Measurements from ENCODE around the gene GP2.
"Not testable (repeated sequence)": the region's sequence is repeated elsewhere in the genome, so short reads cannot be mapped to it uniquely, and the experiment has no call there.

GP2 gene

DNA sequence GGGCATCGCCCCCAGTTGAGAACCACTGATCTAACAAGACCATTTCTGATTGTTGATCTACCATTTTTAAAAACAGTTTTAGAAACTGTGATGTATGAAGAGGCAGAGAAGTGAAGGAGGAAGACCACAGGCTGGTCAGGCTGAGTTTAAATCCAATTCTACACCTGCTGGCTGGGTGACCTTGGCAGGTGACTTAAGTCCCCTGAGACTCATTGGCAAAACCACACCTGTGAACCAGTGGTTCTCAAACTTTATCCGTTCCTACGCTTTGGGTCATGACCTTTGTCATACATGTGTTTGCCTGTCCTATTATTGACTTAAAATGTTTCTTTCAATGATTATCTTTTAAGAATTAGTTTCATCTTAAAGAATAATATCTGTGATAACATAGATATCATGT is 2.3 kb downstream of the GP2 start:
- DNase-seq (ENCODE audit: low read depth): no peak

DNA sequence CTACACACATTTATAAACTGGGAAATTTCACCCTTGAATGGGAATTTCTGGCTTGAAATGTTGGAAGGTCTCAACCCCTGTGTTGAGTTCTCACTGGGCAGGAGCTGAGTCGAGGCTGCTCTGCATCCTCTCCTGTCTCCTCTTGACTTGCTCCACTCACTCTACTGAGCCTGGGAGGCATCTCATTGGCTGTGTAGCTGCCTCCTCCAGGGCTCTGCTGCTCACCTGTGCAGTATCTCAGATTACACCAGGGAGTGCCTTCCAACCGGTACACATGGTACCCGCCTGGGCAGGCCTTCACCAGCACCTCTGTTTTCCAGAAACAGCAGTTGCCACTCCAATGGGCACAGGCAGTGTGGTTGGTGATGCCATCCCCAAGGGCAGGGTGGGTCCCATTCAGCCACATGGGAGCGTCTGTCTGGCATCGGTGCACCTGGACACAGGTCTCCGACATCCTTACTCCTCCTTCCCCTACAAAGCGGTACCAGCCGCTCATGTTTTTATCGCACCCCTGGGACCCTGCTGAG is 3.7 kb downstream of the GP2 start:
- DNase-seq (ENCODE audit: low read depth): no peak

DNA sequence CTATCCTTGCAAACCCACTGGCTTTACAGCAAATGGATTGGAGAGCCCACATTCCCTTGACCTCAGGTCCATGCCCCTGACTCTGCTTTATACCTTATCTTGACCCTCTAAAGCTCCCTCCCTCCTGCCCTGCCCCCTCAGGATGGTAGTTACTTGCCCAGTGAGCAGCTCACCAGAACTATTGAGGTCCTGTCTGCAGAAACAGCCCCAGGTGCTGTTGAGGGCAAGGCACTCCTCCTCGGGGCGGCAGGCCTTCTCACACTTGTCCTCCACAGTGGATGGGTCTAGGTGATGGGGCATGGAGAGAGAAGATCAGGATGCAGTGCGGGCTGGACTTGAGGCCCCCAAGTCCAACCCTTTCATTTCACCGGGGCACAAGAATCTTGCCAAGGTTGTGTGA is 4.6 kb downstream of the GP2 start:
- no peak for DNase-seq (ENCODE audit: low read depth)

DNA sequence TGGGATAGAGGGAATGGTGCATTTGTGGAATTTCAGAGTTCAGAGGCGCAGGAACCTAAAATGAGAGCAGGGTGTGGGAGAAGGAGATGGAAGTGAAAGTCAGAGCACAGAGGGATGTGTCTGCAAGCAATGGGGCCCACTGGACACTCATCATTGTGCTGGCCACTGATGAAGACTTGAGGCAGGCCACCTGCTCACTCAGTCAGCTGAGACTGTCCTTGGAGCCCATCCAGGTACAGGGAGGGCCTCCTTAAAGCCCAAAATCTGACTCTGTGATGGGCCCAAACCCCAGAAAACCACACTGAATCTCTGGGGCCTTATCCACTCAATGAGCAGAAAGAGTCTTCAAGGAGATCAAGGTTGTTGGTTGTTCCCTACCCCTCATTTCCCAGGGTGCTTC is 5.6 kb downstream of the GP2 start:
- DNase-seq (ENCODE audit: low read depth): no peak

DNA sequence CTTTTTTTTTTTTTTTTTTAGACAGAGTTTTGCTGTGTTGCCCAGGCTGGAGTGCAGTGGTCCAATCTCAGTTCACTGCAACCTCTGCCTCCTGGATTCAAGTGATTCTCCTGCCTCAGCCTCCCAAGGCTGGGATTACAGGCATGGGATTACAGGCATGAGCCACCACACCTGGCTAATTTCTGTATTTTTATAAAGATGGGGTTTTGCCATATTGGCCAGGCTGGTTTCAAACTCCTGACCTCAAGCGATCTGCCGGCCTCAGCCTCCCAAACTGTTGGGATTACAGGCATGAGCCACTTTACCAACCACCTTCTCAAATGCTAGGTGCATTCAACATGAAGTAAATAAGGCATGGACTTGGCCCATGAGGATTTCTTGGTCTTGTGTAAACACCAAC is 6.3 kb downstream of the GP2 start:
- DNase-seq (ENCODE audit: low read depth): not testable (repeated sequence)

DNA sequence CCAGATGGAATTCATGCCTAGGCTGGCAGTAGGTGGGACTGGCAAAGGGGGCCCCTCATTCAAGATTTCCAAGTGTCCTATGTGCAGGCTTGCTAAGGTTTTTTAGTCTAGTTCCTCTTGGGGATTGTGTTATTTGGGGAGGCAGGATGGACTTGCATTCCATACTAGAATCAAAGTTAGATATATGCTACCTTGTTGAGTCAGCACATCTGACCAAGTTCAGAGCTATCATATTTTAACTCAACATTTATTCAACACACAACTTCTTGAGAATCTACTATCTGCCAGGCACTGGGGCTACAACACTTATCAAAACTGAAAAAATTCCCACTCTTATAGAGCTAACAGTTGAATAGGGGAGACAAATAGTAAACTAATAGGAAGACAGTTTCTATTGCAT is 6.7 kb downstream of the GP2 start:
- no peak for DNase-seq (ENCODE audit: low read depth)

DNA sequence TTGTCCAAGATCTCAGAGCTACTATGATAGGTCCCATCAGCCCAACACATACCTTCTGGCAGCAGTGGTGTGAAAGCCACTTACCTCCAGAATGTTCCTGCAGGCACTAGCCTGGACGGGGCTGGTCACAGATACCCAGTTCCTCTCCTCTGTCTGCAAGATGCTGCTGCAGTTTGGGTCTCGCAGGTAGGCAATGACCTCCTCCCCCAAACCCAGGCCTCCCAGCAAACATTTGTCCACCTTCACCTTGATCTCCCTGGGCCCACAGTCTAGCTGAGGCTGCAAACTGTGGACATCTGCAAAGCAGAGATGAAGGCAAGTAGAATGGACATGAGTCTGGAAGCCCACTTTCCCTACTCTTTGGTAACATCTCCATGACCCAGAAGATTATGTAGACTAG is 7.1 kb downstream of the GP2 start:
- DNase-seq (ENCODE audit: low read depth): no peak

DNA sequence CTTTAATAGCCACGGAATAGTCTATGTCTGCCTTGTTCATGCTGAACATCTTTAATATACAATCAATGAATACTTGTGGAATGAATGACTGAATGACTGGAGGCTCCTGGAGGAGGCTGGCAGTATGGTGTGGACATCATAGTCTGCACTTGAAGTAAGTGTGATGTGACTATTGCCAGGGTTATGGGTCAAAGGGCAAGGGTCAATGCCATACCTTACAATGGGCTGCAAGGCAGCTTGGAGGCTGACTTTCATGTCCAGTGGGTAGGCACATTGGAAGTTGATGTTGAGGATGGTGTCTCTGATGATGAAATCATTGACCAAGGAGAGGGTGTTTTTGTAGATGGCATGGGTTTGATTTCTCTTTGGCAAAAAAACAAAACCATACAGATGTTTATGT is 7.9 kb downstream of the GP2 start:
- no peak for DNase-seq (ENCODE audit: low read depth)

DNA sequence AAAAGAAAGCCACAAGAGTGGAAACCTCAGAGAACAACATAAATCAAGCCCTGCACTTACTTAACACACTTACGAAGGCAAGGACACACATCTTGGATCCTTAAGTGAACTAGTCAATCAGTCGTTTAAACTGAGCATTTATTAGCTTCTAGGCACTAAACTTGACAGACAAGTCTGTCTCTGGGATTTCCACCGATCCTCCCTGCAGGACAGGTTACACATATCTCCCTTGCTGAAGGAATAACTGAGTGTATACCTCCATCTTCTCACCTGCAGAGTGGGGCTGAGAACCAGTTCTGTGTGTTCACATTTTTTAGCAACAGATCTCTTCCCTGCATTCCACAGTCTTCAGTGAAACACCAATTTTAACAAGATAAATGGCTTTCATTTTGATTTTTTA is 8.9 kb downstream of the GP2 start:
- no peak for DNase-seq (ENCODE audit: low read depth)

DNA sequence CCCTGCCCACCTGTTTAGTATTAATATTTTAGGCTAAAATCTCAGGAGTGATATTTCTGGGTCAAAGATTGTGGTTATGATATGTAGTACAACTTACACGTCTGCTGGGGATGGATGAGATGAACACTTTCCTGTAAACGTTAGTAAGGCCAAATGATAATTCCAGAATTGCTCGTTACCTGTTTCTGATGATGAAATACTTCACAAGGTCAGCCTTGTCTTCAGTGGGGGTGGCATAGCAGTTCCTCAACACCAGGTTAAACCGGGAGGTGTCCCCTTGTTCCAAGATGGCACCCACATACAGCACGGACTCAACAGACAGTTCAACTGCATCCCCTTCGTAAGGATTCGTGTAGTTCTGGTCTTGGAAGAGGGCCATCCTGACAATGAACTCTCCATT is 9.3 kb downstream of the GP2 start:
- no peak for DNase-seq (ENCODE audit: low read depth)

DNA sequence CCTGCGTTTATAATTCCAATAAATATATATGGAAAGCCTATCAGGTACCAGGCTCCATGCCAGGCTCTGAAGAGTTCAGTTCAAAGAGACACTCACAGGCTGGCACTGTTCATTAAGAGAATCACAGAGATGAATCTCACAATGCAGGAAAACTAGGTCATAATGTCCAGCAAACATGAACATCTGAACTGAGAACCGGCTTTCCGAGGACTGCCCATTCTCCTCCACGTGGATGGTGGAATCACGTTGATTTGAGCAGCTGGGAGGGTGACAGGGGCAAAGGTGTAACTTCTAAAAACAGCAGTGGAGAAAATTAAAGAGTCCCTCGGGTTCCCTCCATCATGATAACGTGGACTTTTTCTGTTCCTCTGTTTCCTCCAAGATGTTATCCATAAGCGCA is 10.2 kb downstream of the GP2 start:
- DNase-seq (ENCODE audit: low read depth): no peak

DNA sequence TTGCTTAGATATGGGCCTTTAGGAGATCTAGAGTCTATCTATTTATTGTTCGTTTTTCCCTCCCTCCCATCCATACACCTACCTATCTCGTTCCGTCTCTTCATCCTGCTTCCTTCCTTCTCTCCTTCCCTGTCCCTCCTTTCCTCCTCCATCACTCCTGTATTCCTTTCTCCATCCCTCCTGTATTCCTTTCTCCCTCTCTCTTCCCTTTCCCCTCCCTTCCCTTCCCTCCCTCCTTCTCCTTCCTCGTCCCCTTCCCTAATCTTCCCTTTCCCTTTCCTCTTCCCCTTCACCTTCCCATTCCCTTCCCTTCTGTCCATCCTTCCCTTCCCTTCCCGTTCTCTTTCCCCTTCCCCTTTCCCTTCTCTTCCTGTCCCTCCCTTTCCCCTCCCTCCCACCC is 10.6 kb downstream of the GP2 start:
- no peak for DNase-seq (ENCODE audit: low read depth)

DNA sequence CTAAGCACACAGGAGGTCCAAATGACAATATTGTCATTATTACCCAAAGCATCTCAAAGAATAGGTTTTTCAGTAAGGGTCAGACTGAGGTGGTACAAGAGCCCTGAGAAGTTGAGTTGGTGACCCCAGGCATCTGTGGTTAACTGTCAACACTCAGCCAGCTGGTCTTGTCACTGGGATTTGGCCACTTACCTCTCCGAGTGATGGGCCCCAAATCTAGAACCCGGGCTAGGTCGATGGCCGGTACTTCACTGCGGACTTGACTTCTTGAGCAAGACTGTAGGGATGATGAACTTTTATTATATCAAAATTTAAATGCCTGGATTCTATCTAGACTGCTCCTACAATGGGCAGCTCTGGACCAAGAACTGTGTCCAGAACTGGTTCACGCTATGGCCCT is 11.5 kb downstream of the GP2 start:
- DNase-seq (ENCODE audit: low read depth): no peak

DNA sequence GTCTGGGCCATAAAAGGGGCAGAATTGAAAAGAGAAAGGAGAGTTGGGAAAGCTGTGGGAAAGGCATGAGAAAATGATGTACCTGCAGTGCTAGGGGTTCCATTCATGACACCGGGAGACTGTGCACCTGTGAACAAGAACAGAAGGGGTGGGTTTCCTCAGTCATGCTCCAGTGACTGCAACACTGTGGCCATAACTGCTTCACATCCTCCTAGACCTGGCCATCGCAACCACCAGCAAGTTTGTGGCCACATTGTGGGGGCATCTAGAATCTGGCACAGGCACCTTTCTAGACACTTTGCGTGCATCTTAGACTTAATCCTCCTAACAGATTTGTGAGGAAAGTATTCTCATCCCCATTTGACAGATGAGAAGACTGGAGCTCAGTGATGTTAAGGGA is 12.7 kb downstream of the GP2 start:
- no peak for DNase-seq (ENCODE audit: low read depth)

DNA sequence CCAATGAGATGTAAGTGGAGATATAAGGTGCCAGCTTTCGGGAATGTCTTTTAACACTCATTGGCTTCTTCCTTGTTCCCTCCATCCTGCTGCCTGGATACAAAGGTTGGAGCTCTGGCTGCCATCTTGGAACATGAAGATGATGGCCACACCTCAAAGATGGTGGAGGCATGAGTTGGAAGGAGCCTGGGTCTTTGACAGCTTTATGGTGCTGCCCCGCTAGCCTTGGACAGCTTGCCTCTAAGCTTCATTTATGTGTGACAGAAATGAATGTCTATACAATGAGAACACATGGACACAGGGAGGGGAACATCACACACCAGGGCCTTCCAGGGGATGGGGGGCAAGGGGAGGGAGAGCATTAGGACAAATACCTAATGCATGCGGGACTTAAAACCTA is 13.6 kb downstream of the GP2 start:
- DNase-seq (ENCODE audit: low read depth): no peak

DNA sequence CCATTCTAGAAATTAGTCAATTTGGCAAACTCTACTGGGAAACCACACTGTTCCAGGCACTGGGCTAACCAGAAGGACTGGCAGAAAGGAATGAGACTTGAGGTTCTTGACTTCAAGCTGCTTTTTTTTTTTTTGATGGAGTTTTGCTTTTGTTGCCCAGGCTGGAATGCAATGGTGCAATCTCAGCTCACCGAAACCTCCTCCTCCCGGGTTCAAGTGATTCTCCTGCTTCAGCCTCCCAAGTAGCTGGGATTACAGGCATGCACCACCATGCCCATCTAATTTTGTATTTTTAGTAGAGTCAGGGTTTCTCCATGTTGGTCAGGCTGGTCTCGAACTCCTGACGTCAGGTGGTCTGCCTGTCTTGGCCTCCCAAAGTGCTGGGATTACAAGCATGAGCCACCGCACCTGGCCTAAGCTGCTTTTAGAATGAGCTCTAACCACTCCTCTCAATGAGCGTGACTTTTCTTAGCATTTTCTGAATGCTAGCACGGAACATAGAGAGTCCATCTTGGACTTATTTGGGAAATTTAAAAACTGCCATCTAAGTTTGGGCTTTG is 14.7 kb downstream of the GP2 start:
- DNase-seq (ENCODE audit: low read depth): not testable (repeated sequence)

DNA sequence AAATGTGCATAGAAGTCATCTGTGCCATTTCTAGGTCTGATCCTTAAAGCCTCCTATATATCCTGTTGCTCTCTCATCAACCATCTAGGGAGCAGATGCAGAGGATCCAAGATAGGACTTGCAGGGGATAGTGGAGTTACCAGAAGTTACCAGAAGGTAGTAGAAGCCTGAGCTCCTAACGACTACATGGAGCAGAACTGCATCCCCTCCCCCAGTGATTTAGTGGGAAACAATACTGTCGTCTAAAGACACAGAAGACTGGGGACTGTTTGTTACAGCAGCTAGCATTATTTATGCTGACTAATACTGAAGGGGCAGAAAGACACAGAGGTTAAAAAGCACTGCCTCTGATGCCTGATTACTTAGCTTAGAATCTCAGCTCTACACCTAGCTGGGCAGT is 15.8 kb downstream of the GP2 start:
- no peak for DNase-seq (ENCODE audit: low read depth)

DNA sequence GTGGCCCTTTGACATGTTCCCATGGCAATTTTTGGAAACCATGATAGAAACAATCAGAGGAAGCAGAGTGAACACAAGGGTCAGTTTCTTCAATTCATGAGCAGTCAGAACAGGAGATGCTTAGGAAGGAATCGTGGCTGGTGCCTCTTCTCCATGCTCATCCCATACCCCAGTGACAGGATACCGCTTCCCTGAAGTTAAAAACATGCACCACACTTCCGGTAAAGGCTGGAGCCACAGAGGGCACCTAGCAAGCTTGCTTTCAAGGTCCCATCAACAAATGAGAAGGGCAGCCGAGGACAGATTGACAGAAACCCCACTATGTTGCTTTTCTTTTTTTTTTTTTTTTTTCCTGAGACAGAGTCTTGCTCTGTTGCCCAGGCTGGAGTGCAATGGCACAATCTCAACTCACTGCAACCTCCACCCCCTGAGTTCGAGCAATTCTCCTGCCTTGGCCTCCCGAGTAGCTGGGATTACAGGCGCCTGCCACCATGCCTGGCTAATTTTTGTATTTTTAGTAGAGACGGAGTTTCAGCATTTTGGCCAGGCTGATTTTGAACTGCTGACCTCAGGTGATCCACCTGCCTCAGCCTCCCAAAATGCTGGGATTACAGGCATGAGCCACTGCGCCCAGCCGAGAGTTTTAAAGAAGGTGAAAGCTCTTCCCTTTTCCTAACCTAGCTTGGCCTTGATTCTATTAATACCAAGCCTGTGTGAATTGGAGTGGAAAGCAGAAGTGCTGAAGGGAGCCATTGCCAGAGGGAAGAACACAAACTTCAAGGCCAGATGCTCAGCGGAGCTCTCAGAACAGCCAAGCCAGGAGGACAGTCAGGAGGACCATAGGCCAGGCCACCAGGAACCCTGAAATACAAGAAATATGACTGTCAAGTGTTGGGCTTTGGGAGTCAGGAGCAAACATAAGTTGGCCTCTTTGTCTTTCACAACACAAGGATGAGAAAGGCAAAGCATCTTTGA is 16.6 kb downstream of the GP2 start:
- DNase-seq (ENCODE audit: low read depth): no peak

DNA sequence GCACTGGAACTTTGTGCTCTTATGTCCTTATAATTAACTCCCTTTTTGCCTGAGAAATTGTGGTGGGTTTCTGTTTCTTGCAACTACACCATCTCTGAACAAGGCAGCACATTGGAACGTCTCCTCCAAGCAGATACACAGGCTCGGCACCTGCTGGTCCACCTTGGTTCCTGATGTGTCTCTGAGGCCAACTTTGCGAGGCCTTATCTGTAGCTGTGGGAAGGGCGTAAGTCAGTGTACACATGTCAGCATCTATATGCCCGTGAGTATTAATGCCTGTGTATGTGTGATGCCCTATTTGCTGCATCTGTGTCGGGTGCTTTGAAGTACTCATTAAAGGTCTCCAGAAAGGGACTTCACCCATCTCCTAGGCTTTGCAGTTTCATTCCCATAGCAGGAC is 17.5 kb downstream of the GP2 start:
- no peak for DNase-seq (ENCODE audit: low read depth)

DNA sequence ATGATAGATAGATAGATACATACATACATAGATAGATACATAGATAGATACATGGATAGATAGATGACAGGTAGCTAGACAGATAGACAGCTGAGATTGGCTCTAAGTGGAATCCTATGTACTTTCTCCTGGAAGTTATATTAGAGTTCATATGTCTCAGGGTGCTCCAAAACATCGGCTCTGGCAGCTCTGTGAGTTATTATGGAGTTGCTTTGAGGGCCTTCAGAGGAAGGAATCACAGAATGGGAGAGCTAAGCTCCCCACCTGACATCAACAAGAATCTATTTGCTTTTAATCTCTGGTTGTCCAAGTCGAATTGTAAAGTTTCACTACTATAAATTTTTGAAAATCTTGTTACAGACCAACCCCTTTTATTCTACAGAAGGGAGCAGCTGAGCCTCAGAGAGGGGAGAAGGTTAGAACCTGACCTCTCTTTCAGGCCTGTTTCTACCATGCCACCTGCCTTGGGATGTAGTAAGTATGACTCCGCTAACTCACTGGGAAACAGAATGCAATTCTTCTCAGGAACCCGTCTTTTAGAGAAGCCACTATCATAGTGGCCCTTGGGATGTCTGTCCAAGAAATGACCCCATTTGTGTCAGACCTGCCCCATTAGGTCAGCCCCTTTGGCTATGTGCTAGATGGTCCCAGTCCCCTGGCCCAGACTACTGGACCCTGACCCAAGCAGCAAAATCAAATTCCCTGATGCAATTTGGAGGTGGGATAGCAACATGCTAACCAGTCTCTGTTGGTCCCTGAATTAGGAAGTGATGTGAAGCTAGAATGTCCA is 18.3 kb downstream of the GP2 start:
- no peak for DNase-seq (ENCODE audit: low read depth)

DNA sequence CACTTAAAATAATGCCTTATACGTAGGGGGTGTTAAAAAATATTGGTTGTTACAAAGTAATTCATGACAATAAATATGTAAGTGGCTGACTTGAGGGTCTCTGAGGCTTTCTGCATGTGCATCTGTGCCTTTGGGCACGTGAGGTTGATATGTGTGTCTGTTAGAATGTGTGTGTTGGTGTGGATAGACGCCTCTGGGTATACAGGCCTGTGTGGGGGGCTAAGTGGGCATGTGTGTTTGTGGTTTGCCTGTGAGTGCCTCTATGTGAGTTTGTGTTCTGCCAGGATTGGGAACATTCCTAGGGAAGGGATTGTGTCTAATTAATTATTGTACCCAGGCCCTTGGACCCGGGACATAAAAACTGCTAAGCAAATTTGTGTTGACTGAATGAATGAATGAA is 19.0 kb downstream of the GP2 start:
- DNase-seq (ENCODE audit: low read depth): no peak

DNA sequence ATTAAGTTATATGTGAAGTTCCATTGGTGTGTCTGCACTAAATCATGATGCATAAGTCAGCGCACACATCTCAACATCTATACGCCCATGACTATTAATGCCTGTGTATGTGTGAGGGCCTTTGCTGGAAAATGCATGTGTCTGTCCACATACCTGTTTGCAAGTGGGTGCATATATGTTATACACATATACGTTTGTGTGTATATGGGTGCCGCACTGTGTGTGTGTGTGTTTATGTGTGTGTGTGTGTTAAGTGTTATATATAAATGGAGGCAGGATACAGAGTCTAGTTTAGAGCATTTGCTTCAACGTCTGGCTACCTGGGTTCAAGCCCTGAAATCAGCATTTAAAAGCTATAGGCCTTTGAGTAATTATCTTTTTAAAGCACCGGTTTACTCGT is 19.5 kb downstream of the GP2 start:
- DNase-seq (ENCODE audit: low read depth): no peak

DNA sequence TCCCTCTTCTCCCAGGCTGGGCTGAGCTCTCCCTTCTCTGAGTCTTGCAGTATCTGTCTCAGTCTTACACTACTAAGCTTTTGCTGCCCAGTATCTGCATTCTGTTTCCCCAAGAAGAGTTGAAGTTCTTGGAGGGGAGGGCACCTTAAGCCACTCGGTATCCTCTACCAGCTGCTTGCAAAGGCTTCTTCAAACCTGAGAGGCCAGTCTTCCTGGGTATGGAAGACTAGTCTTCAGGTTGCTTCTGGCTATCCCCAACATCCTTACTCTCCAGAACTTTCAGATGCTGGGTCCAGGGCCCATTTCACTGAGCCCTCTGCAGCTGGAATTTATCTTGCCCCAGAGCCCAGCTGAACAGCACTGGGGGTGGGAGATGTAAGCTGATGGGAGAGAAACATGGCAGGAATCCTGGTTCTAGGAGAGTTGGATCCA is 20.1 kb downstream of the GP2 start:
- no peak for DNase-seq (ENCODE audit: low read depth)
